Pancreas (tissue), 10 donors: ENCODE measurements around the gene EVC2. TPM values are rescaled to one million over a fixed set of nuclear protein-coding genes. Genes with fewer than 3 reads are reported as not detected.

ENCODE experiments used
- ATAC-seq, 4 donors: fragments of 200-7000 bp; cut with Tn5 transposase; one replicate each; pipeline versions ENCODE4 v1.8.0 to v1.9.1; 2020; ENCODE audit warnings: mild to moderate bottlenecking in 4 of 4, moderate library complexity in 4 of 4
- DNase-seq, 6 donors: peaks; one replicate each; pipeline ENCODE4 v3.0.0-alpha.2; 2020
- FAIRE-seq: peaks from 2 replicates; lab custom pipeline; 2012; peaks lifted over from hg19 to GRCh38; lab: Jason Lieb, UNC
- H3K27ac ChIP-seq, 4 donors: fragments of 200-600 bp; sonication (generic); 1 replicate in 3 of 4; 2 replicates in 1 of 4; pipeline versions ENCODE4 v1.5.0 to v1.8.0; 2020
- H3K27me3 ChIP-seq, 4 donors: fragments of 200-600 bp; one replicate each; pipeline ENCODE4 v1.8.0; 2021
- H3K36me3 ChIP-seq, 3 donors: fragments of 200-600 bp; sonication (generic) in 1 of 3; one replicate each; pipeline versions ENCODE4 v1.5.0 to v1.8.0; 2020 to 2021
- H3K4me1 ChIP-seq, 3 donors: fragments of 200-600 bp; one replicate each; pipeline ENCODE4 v1.8.0; 2021
- H3K4me3 ChIP-seq, 4 donors: fragments of 200-600 bp; sonication (generic) in 2 of 4; one replicate each; pipeline versions ENCODE4 v1.5.0 to v1.8.0; 2020 to 2021
- H3K9me3 ChIP-seq, 4 donors: fragments of 200-600 bp; one replicate each; pipeline ENCODE4 v1.8.0; 2021
- CTCF ChIP-seq, 4 donors: fragments of 200-600 bp; sonication (generic) in 3 of 4; IDR thresholded peaks; one replicate each; pipeline versions ENCODE4 v1.5.0 to v1.8.0; 2021; ENCODE audit warnings: antibody characterized with exemption in 4 of 4
- WGBS, 2 donors: extraction: QIAGEN DNeasy Blood & Tissue Kit; methylation state at CpG; one replicate each; pipeline ENCODE4 v1.1.7; 2013; 5-methylcytosine and 5-hydroxymethylcytosine counted together
- intact Hi-C, 3 donors: fragments of 100-400 bp; cut with DNase I; formaldehyde crosslinking; loops; one replicate each; pipeline versions ENCODE4 v1.11.1 to v1.14.2; 2022
- polyA plus RNA-seq, 2 donors: library from polyadenylated mRNA; stranded (reverse); fragments of 200-250 nt; gene quantifications; one replicate each; pipeline ENCODE4 v1.2.3, GENCODE V29; 2013
- total RNA-seq, 6 donors: library from RNA; stranded (reverse); fragmentation: NEBNext Ultra II Directional in 4 of 6; extraction: Animal tissue kit (Norgen Biotek cat#: 25700) in 4 of 6; gene quantifications; one replicate each; pipeline versions ENCODE4 v1.2.1 to v1.2.4, GENCODE V29; 2021 to 2023
- donor health status: healthy with polysubstance abuse.
- donor health status: DM: no; HTN: no; CAD: no; lungs with moderate emphysema.
- donor health status: DM: no; HTN: no; CAD: no.
- donor health status: control.
- donor health status: control.
- donor health status: Bipolar disorder and iron deficiency.
- donor health status: DM: yes; HTN: yes; CAD: no.
- donor health status: DM: no; HTN: no; CAD: no.
- donor health status: DM: no; HTN: no; CAD: no.
- donor health status: DM: yes; HTN: yes; CAD: no.

Gene EVC2
- total and polyA plus RNA-seq, 8 donors, result 1.2 to 4.2 (median 1.9) TPM

DNA sequence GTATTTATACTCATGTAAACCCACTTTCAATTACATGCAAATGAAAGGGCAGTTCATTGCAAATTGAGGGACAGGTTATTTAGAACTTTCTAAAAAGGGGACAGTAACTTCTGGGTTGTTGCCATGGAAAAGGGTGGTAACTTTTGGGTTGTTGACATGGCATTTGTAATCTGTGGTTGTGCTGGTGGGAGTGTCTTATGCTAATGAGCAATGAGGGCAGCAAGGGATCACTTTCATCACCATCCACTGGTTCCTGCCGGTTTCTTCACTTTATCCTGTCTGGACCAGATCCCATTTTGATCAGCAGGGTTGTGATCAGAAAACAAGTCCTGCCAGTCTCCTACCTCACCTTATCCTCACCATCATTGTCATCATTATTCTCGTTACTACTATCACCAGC lies 34.6 kb upstream of the EVC2 start:
- intact Hi-C loops, result no loop called here
- TF ChIP-seq CTCF (IDR thresholded peaks at IDR 0.05), result no peak
- no peaks in the 10 kb centered on the region for H3K27me3 ChIP-seq
- H3K36me3 ChIP-seq, result peaks cover 0 to 7% (median 0%) of the 10 kb centered on the region in 3 donors
- WGBS, 2 donors, result 89 to 93% methylated on average over 2 of the region's 2 CpGs
- H3K4me1 ChIP-seq, result no peaks in the 10 kb centered on the region
- no peak for FAIRE-seq
- no peak overlapping the region for H3K4me3 ChIP-seq
- no peak for ATAC-seq
- DNase-seq, result no peak
- H3K9me3 ChIP-seq, result no peaks in the 10 kb centered on the region
- H3K27ac ChIP-seq, result no peak overlapping the region

GRCh38 chr4:5742388-5742787 lies 34.0 kb upstream of the EVC2 start:
- Histone ChIP-seq H3K4me1 (no peaks in the 10 kb centered on the region), H3K9me3 (no peaks in the 10 kb centered on the region), H3K4me3 (no peak overlapping the region), H3K27me3 (no peaks in the 10 kb centered on the region), H3K27ac (no peak overlapping the region), H3K36me3 (peaks cover 0 to 7% (median 0%) of the 10 kb centered on the region in 3 donors)
- DNase-seq, result no peak
- no peak for FAIRE-seq
- no peak for ATAC-seq
- TF ChIP-seq CTCF (IDR thresholded peaks at IDR 0.05), result no peak
- intact Hi-C loops, result no loop called here
- 97 to 100% methylated on average over 2 of the region's 2 CpGs for WGBS, 2 donors

DNA sequence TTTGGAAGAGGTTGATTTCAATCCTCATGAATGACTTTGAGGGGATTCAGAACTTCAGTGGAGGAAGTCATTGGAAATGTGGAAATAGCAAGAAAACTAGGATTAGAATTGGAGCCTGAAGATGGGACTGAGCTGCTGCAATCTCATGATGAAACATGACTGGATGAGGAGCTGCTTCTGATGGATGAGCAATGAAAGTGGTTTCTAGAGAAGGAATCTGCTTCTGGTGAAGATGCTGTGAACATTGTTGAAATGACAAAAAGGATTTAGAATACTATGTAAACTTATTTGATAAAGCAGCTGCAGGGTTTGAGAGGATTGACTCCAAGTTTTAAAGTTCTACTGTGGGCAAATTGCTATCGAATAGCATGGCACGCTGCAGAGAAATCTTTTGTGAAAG lies 29.7 kb upstream of the EVC2 start:
- intact Hi-C loops, result no loop called here
- ATAC-seq (no peak), FAIRE-seq (no peak), DNase-seq (no peak)
- no peak for TF ChIP-seq CTCF (IDR thresholded peaks at IDR 0.05)
- H3K36me3 ChIP-seq, result peaks cover 0 to 7% (median 0%) of the 10 kb centered on the region in 3 donors
- no peak overlapping the region for H3K4me3 ChIP-seq
- no peaks in the 10 kb centered on the region for H3K4me1 ChIP-seq
- WGBS, 2 donors, result 98% methylated on average over 2 of the region's 2 CpGs
- no peak overlapping the region for H3K27ac ChIP-seq
- no peaks in the 10 kb centered on the region for H3K9me3 ChIP-seq
- H3K27me3 ChIP-seq, result no peaks in the 10 kb centered on the region

DNA sequence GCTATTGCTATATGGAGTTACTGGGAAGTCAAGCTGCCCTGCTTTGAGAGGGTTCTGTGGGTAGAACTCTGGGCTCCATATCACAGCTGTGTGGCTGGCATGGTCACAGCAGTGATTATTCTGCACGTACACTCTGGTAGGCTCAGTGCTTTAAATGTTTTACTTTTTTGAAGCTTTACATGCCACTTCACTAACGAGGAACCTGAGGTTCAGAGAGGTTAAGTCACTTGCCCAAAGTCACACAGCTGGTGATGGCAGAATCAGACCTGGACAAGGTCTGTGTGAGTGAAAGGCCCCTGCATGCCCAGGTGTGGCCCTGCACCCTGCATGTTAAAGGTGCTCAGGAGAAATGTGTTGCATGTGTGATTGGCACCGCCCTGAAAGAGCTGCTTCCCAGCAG lies 27.1 kb upstream of the EVC2 start:
- TF ChIP-seq CTCF (IDR thresholded peaks at IDR 0.05), result no peak
- H3K27ac ChIP-seq, result no peak overlapping the region
- no peak for DNase-seq
- 90 to 93% methylated on average over 3 of the region's 3 CpGs for WGBS, 2 donors
- ATAC-seq, result no peak
- no peaks in the 10 kb centered on the region for H3K4me1 ChIP-seq
- FAIRE-seq, result no peak
- H3K27me3 ChIP-seq, result no peaks in the 10 kb centered on the region
- intact Hi-C loops, result no loop called here
- no peaks in the 10 kb centered on the region for H3K9me3 ChIP-seq
- no peak overlapping the region for H3K4me3 ChIP-seq
- H3K36me3 ChIP-seq, result peaks cover 0 to 25% (median 0%) of the 10 kb centered on the region in 3 donors

DNA sequence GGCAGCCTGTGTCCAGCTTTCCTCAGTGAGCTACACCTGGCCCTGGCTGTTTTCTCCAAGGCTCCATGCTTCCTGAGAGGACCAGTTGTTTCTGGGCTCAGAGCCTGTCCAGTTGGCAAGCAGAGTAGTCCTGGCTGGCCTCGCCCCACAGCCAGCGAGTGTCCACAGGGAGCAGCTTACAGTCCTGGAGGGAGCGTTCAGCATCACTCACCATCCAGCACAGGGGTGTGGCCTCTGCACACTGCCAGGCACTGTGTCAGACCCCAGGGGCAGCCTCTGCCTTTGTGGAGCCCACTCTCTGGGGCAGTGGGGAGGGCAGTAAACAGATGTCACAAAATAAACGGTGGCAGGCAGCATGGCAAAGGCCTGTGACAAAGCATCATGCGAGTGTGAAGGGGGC lies 26.5 kb upstream of the EVC2 start:
- no peak for DNase-seq
- peaks cover 0 to 27% (median 0%) of the 10 kb centered on the region in 3 donors for H3K36me3 ChIP-seq
- H3K9me3 ChIP-seq, result no peaks in the 10 kb centered on the region
- no peak overlapping the region for H3K4me3 ChIP-seq
- no peak for TF ChIP-seq CTCF (IDR thresholded peaks at IDR 0.05)
- H3K27ac ChIP-seq, result no peak overlapping the region
- intact Hi-C loops, result no loop called here
- FAIRE-seq, result no peak
- no peaks in the 10 kb centered on the region for H3K27me3 ChIP-seq
- ATAC-seq, result no peak
- no peaks in the 10 kb centered on the region for H3K4me1 ChIP-seq
- WGBS, 2 donors, result 86 to 92% methylated on average over 5 of the region's 5 CpGs
